Common myeloid progenitor, CD34-positive (primary cell): ENCODE results near the gene MBTPS1.

Source experiments
- CTCF ChIA-PET: fragments of 350-600 bp; sonication (Branson Sonifier 250); formaldehyde crosslinking; loops from one replicate; lab custom pipeline; 2021; ENCODE audit warnings: antibody characterized with exemption; lab: Charles Lee
- POLR2A ChIA-PET: fragments of 350-600 bp; sonication (Branson Sonifier 250); formaldehyde crosslinking; loops from one replicate; lab custom pipeline; 2021; ENCODE audit warnings: antibody characterized with exemption; lab: Charles Lee
- DNase-seq, 3 donors: peaks; one replicate each; pipeline versions ENCODE4 v3.0.0 to v3.0.0-alpha.2; 2013
- H3K27ac ChIP-seq, 2 experiments: 1 replicate in 1 of 2; 2 replicates in 1 of 2; pipeline ENCODE4 v1.7.0; 2013; ENCODE audit warnings: inconsistent platforms in 2 of 2, low read length in 2 of 2, mild to moderate bottlenecking in 2 of 2, low read depth in 1 of 2, moderate library complexity in 1 of 2; ENCODE audit not compliant: severe bottlenecking in 2 of 2, insufficient read depth in 1 of 2, poor library complexity in 1 of 2
- H3K27me3 ChIP-seq, 5 experiments: replicated peaks in 2 of 5; 1 replicate in 3 of 5; 2 replicates in 2 of 5; pipeline versions ENCODE4 v1.6.1 to v1.7.0; 2013; ENCODE audit warnings: low read length in 4 of 5, mild to moderate bottlenecking in 2 of 5, moderate library complexity in 2 of 5, inconsistent platforms in 1 of 5; ENCODE audit not compliant: insufficient read depth in 5 of 5, control insufficient read depth in 4 of 5
- H3K36me3 ChIP-seq, 4 experiments: 1 replicate in 2 of 4; 2 replicates in 2 of 4; pipeline versions ENCODE4 v1.6.1 to v1.7.0; 2013; ENCODE audit warnings: low read length in 3 of 4, control low read depth in 1 of 4, mild to moderate bottlenecking in 1 of 4; ENCODE audit not compliant: control insufficient read depth in 4 of 4, insufficient read depth in 4 of 4
- H3K4me1 ChIP-seq, 4 experiments: 1 replicate in 3 of 4; 2 replicates in 1 of 4; pipeline versions ENCODE4 v1.6.1 to v1.7.1; 2013; ENCODE audit warnings: low read length in 3 of 4, mild to moderate bottlenecking in 3 of 4, control low read depth in 1 of 4, inconsistent platforms in 1 of 4, moderate library complexity in 1 of 4; ENCODE audit not compliant: control insufficient read depth in 4 of 4, insufficient read depth in 4 of 4; ENCODE audit errors: control extremely low read depth in 1 of 4
- H3K4me3 ChIP-seq, 7 experiments: 1 replicate in 4 of 7; 2 replicates in 3 of 7; pipeline versions ENCODE4 v1.5.1 to v1.7.0; 2013; ENCODE audit warnings: mild to moderate bottlenecking in 7 of 7, low read length in 6 of 7, moderate library complexity in 6 of 7, inconsistent platforms in 2 of 7, low read depth in 2 of 7, control low read depth in 1 of 7; ENCODE audit not compliant: insufficient read depth in 4 of 7, control insufficient read depth in 1 of 7; ENCODE audit errors: extremely low read depth in 1 of 7
- H3K9me3 ChIP-seq, 5 experiments: 1 replicate in 4 of 5; 2 replicates in 1 of 5; pipeline versions ENCODE4 v1.6.1 to v1.7.1; 2013; ENCODE audit warnings: low read length in 4 of 5, mild to moderate bottlenecking in 2 of 5, inconsistent platforms in 1 of 5, low read depth in 1 of 5, moderate library complexity in 1 of 5; ENCODE audit not compliant: control insufficient read depth in 4 of 5, insufficient read depth in 2 of 5; ENCODE audit errors: control extremely low read depth in 1 of 5
- WGBS: methylation state at CpG from one replicate; pipeline ENCODE4 v1.1.5; 2013; ENCODE audit not compliant: insufficient coverage; 5-methylcytosine and 5-hydroxymethylcytosine counted together

Gene MBTPS1

GRCh38 chr16:84105948-84106740 is 10.6 kb downstream of the MBTPS1 start:
- Histone ChIP-seq H3K36me3 (peaks cover 0 to 33% (median 14%) of the 10 kb centered on the region in 4 experiments), H3K27me3 (no peaks in the 10 kb centered on the region), H3K4me3 (no peak overlapping the region), H3K27ac (no peak overlapping the region), H3K4me1 (peaks cover 0 to 7% (median 0%) of the 10 kb centered on the region in 4 experiments), H3K9me3 (no peaks in the 10 kb centered on the region)
- ChIA-PET CTCF (interaction anchor here (0.6 to 2.8 kb wide), 4 partner anchors 13 to 22 kb away, joined by 3 to 12 read pairs (median 5); no protein-coding TSS in a partner anchor), POLR2A (no interaction called here)
- 99% methylated on average over 10 of the region's 13 CpGs for whole genome bisulfite sequencing
- DNase-seq, result no peak

GRCh38 chr16:84105301-84105815 is 11.4 kb downstream of the MBTPS1 start:
- ChIA-PET POLR2A (no interaction called here), CTCF (interaction anchor here (0.6 to 2.8 kb wide), 5 partner anchors 13 to 23 kb away, joined by 3 to 12 read pairs (median 3); no protein-coding TSS in a partner anchor)
- H3K27ac ChIP-seq, result no peak overlapping the region
- H3K36me3 ChIP-seq, result peaks cover 0 to 29% (median 17%) of the 10 kb centered on the region in 4 experiments
- WGBS, result 93% methylated on average over 8 of the region's 12 CpGs
- no peaks in the 10 kb centered on the region for H3K27me3 ChIP-seq
- no peaks in the 10 kb centered on the region for H3K9me3 ChIP-seq
- no peak for DNase-seq
- no peak overlapping the region for H3K4me3 ChIP-seq
- peaks cover 0 to 7% (median 0%) of the 10 kb centered on the region in 4 experiments for H3K4me1 ChIP-seq

GRCh38 chr16:84104231-84104630 is 12.5 kb downstream of the MBTPS1 start:
- DNase-seq, result no peak
- CTCF ChIA-PET, result interaction anchor here (1.4 kb wide), 1 partner anchor 12 kb away, joined by 3 read pairs; no protein-coding TSS in a partner anchor
- no peak overlapping the region for H3K4me3 ChIP-seq
- H3K36me3 ChIP-seq, result peaks cover 0 to 24% (median 14%) of the 10 kb centered on the region in 4 experiments
- peaks cover 0 to 7% (median 0%) of the 10 kb centered on the region in 4 experiments for H3K4me1 ChIP-seq
- no peaks in the 10 kb centered on the region for H3K27me3 ChIP-seq
- POLR2A ChIA-PET, result interaction anchor here (0.6 kb wide), 1 partner anchor 43 kb away, joined by 3 read pairs; no protein-coding TSS in a partner anchor
- WGBS, result 100% methylated on average over 2 of the region's 3 CpGs
- no peaks in the 10 kb centered on the region for H3K9me3 ChIP-seq
- no peak overlapping the region for H3K27ac ChIP-seq

- Histone ChIP-seq H3K4me3 (no peak overlapping the region), H3K27ac (no peak overlapping the region), H3K36me3 (peaks cover 0 to 24% (median 12%) of the 10 kb centered on the region in 4 experiments), H3K27me3 (no peaks in the 10 kb centered on the region), H3K9me3 (no peaks in the 10 kb centered on the region), H3K4me1 (peaks cover 0 to 7% (median 0%) of the 10 kb centered on the region in 4 experiments)
- 95% methylated on average over 5 of the region's 5 CpGs for WGBS
- ChIA-PET CTCF (interaction anchor here (1.4 kb wide), 1 partner anchor 12 kb away, joined by 3 read pairs; no protein-coding TSS in a partner anchor), POLR2A (no interaction called here)
- no peak for DNase-seq
Measured at GRCh38 chr16:84103678-84104077, 13.1 kb downstream of the MBTPS1 start.

- no peaks in the 10 kb centered on the region for H3K9me3 ChIP-seq
- no peak overlapping the region for H3K27ac ChIP-seq
- ChIA-PET CTCF (interaction anchor here (3.8 kb wide), 1 partner anchor 17 kb away, joined by 19 read pairs; the partner anchor contains the start of gene MBTPS1), POLR2A (no interaction called here)
- 100% methylated on average over 1 of the region's 7 CpGs for WGBS
- H3K36me3 ChIP-seq, result peaks cover 4 to 53% (median 35%) of the 10 kb centered on the region in 4 experiments
- no peak overlapping the region for H3K4me3 ChIP-seq
- no peak for DNase-seq
- H3K27me3 ChIP-seq, result peaks cover 0 to 8% (median 0%) of the 10 kb centered on the region in 5 experiments
- peaks cover 0 to 7% (median 0%) of the 10 kb centered on the region in 4 experiments for H3K4me1 ChIP-seq
Measured at GRCh38 chr16:84098939-84099338, 17.8 kb downstream of the MBTPS1 start.

GRCh38 chr16:84096447-84097005 is 20.2 kb downstream of the MBTPS1 start:
- CTCF ChIA-PET, result interaction anchor here (1.1 to 1.3 kb wide), 2 partner anchors 9 to 10 kb away, joined by 3 to 5 read pairs; no protein-coding TSS in a partner anchor
- 62% methylated on average over 1 of the region's 4 CpGs for WGBS
- no peak overlapping the region for H3K4me3 ChIP-seq
- H3K27ac ChIP-seq, result no peak overlapping the region
- peaks cover 0 to 2% (median 0%) of the 10 kb centered on the region in 4 experiments for H3K4me1 ChIP-seq
- no peaks in the 10 kb centered on the region for H3K9me3 ChIP-seq
- peaks cover 13 to 77% (median 49%) of the 10 kb centered on the region in 4 experiments for H3K36me3 ChIP-seq
- H3K27me3 ChIP-seq, result peaks cover 0 to 24% (median 3%) of the 10 kb centered on the region in 5 experiments
- DNase-seq, result no peak
- POLR2A ChIA-PET, result no interaction called here
